ENCODE data around the gene LDB1. TPM values are rescaled to one million over a fixed set of nuclear protein-coding genes. Genes with fewer than 3 reads are reported as not detected.

LDB1 gene
- total RNA-seq (2022; extraction: Qiagen RNA extraction) = 23.8 to 36.7 TPM (median 36.2 TPM) in 5 replicates

DNA sequence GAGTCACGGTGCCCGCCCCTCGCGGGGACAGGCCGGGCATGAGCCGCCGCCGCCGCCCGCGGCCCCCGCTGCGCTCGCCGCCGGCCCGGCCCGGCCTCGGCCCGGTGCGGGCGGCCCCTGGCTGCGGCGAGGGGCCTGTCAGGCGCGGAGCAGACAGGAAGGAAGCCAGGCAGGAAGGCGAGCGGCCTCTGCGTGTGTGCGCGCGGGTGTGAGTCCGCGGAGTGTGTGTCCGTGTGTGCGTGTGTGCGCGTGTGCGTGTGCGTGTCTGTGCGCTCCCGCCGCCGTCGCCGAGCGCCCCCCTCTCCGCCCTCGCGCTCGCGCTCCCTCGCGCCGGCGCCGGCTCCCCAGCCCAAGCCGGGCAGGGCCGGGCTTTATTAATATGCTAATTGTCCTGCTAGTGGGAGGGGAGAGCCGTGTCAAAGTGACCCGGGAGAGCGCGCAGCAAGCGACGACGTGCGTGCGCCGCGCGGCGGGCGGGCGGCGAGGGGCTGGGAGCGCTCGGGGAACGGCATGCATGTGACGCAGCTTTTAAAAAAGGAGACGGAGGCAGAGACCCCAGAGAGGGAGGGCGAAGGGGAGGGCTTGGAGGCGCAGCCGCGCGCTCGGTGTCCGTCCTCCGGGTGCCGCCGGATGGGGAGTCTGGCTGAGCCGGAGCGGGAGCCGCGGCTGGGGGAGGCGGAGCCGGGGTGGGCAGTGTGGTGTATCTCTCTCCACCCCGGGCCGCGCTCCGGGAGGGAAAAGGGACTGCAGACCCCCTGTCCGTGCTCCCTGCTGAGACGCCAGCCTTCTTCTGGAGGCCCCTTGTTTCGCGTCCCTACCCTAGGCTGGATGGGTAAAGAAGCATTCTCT is at the start of gene LDB1:
Gene LDB1 (minus strand): TSS at position 227 of the 849 bp plus-strand sequence. CDS start 258 bp downstream, outside the sequence.

GRCh38 chr10:102151774-102152544 is 31.8 kb upstream of the LDB1 start, which contains the start of gene NOLC1:
Gene NOLC1 (plus strand): TSS chr10:102152389. CDS start chr10:102152411, 22 bp downstream.

GRCh38 chr10:102132563-102133372 is 12.6 kb upstream of the LDB1 start, which contains the start of gene PPRC1:
Gene PPRC1 (plus strand): TSS chr10:102133040. CDS start chr10:102133069, 29 bp downstream.

DNA sequence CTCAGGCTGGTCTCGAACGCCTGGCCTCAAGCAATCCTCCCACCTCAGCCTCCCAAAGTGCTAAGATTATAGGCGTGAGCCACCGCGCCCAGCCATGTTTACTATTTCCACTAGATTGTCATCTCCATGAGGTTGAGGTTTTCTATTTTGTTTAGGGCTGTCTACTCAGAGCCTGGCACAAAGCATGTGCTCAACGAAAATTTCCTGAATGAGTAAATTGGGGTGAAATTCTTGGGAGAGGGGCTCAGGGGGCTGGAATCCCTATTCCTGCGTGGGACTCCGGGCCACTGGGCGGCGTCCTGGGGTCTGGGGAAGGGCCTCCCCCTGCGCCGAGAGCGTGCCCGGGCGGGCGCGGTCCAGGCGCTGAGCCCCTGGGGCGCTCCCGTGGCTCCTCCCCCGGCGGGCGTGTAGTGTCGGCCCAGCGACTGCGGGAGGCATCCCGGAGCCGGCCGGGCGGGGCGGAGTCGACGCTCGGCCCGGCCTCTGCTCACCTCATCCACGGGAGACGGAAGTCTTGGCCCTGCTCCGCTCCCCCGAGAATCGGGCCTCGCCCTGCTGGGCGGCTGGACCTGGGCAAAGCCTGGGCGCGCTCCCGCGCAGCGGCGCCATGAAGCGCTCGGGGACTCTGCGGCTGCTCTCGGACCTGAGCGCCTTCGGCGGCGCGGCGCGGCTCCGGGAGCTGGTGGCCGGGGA is 55.2 kb downstream of the LDB1 start, which contains the start of gene HPS6:
Gene HPS6 (plus strand): TSS at position 482 of the 693 bp plus-strand sequence. CDS start 126 bp downstream, at position 608.

Other genes starting within 250 kb of the LDB1 start
- gene ARMH3, start 64.2 kb downstream of the LDB1 start, total RNA-seq (2022; extraction: Qiagen RNA extraction) = 9.7 to 11.5 TPM (median 11.0 TPM) in 5 replicates
- gene HPS6, start 55.0 kb downstream of the LDB1 start, total RNA-seq (2022; extraction: Qiagen RNA extraction) = 26.7 to 37.1 TPM (median 32.9 TPM) in 5 replicates
- 39.1 to 63.8 TPM (median 62.3 TPM) in 5 replicates for gene PPRC1, start 12.7 kb upstream of the LDB1 start, total RNA-seq (2022; extraction: Qiagen RNA extraction)
- 157 to 178 TPM (median 169 TPM) in 5 replicates for gene NOLC1, start 32.0 kb upstream of the LDB1 start, total RNA-seq (2022; extraction: Qiagen RNA extraction)
- 0.21 to 0.37 TPM (median 0.34 TPM) in 5 replicates for gene ELOVL3, start 105.9 kb upstream of the LDB1 start, total RNA-seq (2022; extraction: Qiagen RNA extraction)
- 0.89 to 1.5 TPM (median 1.1 TPM) in 5 replicates for gene PITX3, start 121.1 kb upstream of the LDB1 start, total RNA-seq (2022; extraction: Qiagen RNA extraction)
- gene GBF1, start 125.2 kb upstream of the LDB1 start, total RNA-seq (2022; extraction: Qiagen RNA extraction) = 16.6 to 29.9 TPM (median 28.2 TPM) in 5 replicates

Measured in A549 treated with dexamethasone at 1 μM for 4 hours (cell line).